Measurements from ENCODE around the gene KRCC1.

Gene KRCC1

DNA sequence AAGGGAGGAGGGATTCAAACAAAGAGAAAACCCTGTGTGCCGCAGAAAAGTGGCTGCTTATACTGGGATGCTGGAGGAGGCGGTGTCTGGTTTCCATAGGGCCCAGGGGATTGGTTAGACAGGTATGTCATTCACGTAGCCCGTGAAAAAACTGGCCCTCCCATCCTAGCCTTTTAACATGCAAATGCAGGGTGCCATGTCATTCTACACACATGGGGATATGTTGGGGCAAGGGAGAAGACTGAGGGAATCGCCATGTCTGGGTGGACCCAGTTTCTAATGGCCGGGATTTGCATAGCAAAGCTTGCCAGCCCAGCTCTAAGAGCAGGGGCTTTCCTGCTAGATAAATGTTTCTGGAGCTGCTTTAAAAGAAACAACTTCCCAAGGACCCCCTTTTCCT, 31.1 kb downstream of the KRCC1 start:
- Histone ChIP-seq H3K27me3 (ENCODE audit: insufficient read depth, low read length, poor library complexity, severe bottlenecking) (no peaks in the 10 kb centered on the region), H3K4me1 (ENCODE audit: insufficient read depth, low read length, poor library complexity, severe bottlenecking) (no peaks in the 10 kb centered on the region), H4K20me1 (ENCODE audit: insufficient read depth, low read length, poor library complexity, severe bottlenecking) (no peaks in the 10 kb centered on the region), H3K36me3 (ENCODE audit: insufficient read depth, low read length) (no peaks in the 10 kb centered on the region), H2AFZ (ENCODE audit: low read length) (no peak overlapping the region), H3K4me3 (ENCODE audit: low read length, poor library complexity, severe bottlenecking) (no peak overlapping the region), H3K9ac (ENCODE audit: low read depth, low read length, poor library complexity, severe bottlenecking) (no peak overlapping the region), H3K9me2 (replicated peaks; ENCODE audit: low read depth, low read length) (no peaks in the 10 kb centered on the region), H3F3A (ENCODE audit: low read depth) (no peaks in the 10 kb centered on the region), H3K79me2 (ENCODE audit: insufficient read depth, low read length) (no peaks in the 10 kb centered on the region), H3K4me2 (ENCODE audit: low read depth, low read length, poor library complexity, severe bottlenecking) (no peak overlapping the region), H3K9me3 (ENCODE audit: insufficient read depth, low read depth, low read length) (no peaks in the 10 kb centered on the region)
- TF ChIP-seq, protein P1, sequence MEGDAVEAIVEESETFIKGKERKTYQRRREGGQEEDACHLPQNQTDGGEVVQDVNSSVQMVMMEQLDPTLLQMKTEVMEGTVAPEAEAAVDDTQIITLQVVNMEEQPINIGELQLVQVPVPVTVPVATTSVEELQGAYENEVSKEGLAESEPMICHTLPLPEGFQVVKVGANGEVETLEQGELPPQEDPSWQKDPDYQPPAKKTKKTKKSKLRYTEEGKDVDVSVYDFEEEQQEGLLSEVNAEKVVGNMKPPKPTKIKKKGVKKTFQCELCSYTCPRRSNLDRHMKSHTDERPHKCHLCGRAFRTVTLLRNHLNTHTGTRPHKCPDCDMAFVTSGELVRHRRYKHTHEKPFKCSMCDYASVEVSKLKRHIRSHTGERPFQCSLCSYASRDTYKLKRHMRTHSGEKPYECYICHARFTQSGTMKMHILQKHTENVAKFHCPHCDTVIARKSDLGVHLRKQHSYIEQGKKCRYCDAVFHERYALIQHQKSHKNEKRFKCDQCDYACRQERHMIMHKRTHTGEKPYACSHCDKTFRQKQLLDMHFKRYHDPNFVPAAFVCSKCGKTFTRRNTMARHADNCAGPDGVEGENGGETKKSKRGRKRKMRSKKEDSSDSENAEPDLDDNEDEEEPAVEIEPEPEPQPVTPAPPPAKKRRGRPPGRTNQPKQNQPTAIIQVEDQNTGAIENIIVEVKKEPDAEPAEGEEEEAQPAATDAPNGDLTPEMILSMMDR (conservative IDR thresholded peaks at IDR 0.05; ENCODE audit: low read length) = no peak

DNA sequence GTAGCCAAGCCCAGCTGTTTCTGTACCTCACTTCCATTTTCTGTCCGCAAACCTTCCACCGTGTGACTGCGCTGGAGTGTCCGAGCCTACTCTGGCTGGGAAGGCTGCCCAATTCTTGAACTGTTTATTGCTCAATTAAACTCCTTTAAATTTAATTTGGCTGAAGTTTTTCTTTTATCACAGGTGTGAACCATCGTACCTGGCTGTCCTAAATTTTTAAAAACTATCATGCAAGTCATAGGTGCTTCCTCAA, 33.0 kb downstream of the KRCC1 start:
- H3K79me2 ChIP-seq (ENCODE audit: insufficient read depth, low read length) = no peaks in the 10 kb centered on the region
- no peaks in the 10 kb centered on the region for H4K20me1 ChIP-seq (ENCODE audit: insufficient read depth, low read length, poor library complexity, severe bottlenecking)
- no peak overlapping the region for H3K4me2 ChIP-seq (ENCODE audit: low read depth, low read length, poor library complexity, severe bottlenecking)
- no peaks in the 10 kb centered on the region for H3F3A ChIP-seq (ENCODE audit: low read depth)
- H3K9me3 ChIP-seq (ENCODE audit: insufficient read depth, low read depth, low read length) = no peaks in the 10 kb centered on the region; the same call in 1 of the 2 replicates
- no peaks in the 10 kb centered on the region for H3K4me1 ChIP-seq (ENCODE audit: insufficient read depth, low read length, poor library complexity, severe bottlenecking)
- no peak for TF ChIP-seq EZH2phosphoT487 (IDR thresholded peaks at IDR 0.05; ENCODE audit: borderline replicate concordance)
- TF ChIP-seq, protein P1 (conservative IDR thresholded peaks at IDR 0.05; ENCODE audit: low read length) = no peak
- no peaks in the 10 kb centered on the region for H3K36me3 ChIP-seq (ENCODE audit: insufficient read depth, low read length)
- H3K9ac ChIP-seq (ENCODE audit: low read depth, low read length, poor library complexity, severe bottlenecking) = no peak overlapping the region
- H3K27me3 ChIP-seq (ENCODE audit: insufficient read depth, low read length, poor library complexity, severe bottlenecking) = no peaks in the 10 kb centered on the region
- H3K9me2 ChIP-seq (replicated peaks; ENCODE audit: low read depth, low read length) = no peaks in the 10 kb centered on the region
- H3K4me3 ChIP-seq (ENCODE audit: low read length, poor library complexity, severe bottlenecking) = no peak overlapping the region
- no peak overlapping the region for H2AFZ ChIP-seq (ENCODE audit: low read length)

DNA sequence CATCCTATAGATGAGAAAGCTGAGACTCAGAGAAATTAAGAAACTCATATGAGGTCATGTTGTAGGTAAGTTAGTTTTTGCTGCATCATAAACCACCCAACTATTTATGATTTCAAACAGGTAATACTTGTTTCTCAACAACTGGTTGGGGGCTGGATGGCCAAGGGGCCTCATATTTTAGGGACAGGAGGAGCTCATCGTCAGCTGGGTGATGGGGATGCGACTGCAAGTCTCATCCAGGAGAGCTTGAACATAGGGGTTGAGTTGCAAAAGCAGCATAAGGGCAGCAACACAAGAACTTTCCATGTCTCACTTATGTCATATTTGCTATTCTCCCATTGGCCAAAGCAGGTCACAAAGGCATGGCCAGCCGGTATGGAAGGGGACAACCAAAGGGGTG, 35.6 kb downstream of the KRCC1 start:
- Histone ChIP-seq H3K9me2 (replicated peaks; ENCODE audit: low read depth, low read length) (no peaks in the 10 kb centered on the region), H3K27me3 (ENCODE audit: insufficient read depth, low read length, poor library complexity, severe bottlenecking) (no peaks in the 10 kb centered on the region), H3K4me3 (ENCODE audit: low read length, poor library complexity, severe bottlenecking) (no peak overlapping the region), H3F3A (ENCODE audit: low read depth) (no peaks in the 10 kb centered on the region), H3K9ac (ENCODE audit: low read depth, low read length, poor library complexity, severe bottlenecking) (no peak overlapping the region), H3K4me2 (ENCODE audit: low read depth, low read length, poor library complexity, severe bottlenecking) (no peak overlapping the region), H3K4me1 (ENCODE audit: insufficient read depth, low read length, poor library complexity, severe bottlenecking) (no peaks in the 10 kb centered on the region), H3K36me3 (ENCODE audit: insufficient read depth, low read length) (no peaks in the 10 kb centered on the region), H4K20me1 (ENCODE audit: insufficient read depth, low read length, poor library complexity, severe bottlenecking) (no peaks in the 10 kb centered on the region), H3K79me2 (ENCODE audit: insufficient read depth, low read length) (no peaks in the 10 kb centered on the region), H2AFZ (ENCODE audit: low read length) (no peak overlapping the region), H3K9me3 (ENCODE audit: insufficient read depth, low read depth, low read length) (no peaks in the 10 kb centered on the region; the same call in 1 of the 2 replicates)
- TF ChIP-seq, protein P1 (conservative IDR thresholded peaks at IDR 0.05; ENCODE audit: low read length) = no peak
- no peak for TF ChIP-seq EZH2phosphoT487 (IDR thresholded peaks at IDR 0.05; ENCODE audit: borderline replicate concordance)
